Loucy (cell line): Measurements from ENCODE around the gene PPP1R37.

ENCODE experiments used
- CTCF ChIP-seq: fragments of 200-600 bp; sonication (generic); conservative IDR thresholded peaks from 2 replicates; pipeline ENCODE4 v1.5.1; 2014; ENCODE audit warnings: mild to moderate bottlenecking, antibody characterized with exemption, low read length
- EZH2phosphoT487 ChIP-seq: fragments of 200-600 bp; IDR thresholded peaks from 2 replicates; pipeline ENCODE4 v1.6.1; 2018; ENCODE audit warnings: antibody characterized with exemption, mild to moderate bottlenecking, moderate library complexity, borderline replicate concordance

DNA sequence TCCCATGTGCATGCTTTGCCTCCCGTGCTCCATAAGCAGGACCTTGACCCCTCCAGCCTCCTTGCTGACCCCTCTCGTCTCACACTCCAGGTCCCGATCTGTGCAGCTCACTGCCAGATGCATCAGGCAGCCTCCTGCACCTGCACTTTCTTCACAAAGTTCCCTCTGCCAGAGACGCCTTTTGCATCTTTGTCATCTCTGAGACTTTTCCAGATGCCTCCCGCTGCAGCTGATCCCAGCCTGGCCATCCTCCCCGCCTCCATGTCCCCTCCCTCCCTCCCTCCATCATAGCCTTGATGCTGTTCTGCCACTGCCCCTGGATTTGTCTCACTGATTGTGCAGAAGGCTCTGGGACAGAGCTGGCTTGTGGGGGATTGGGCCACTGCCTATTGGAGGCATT lies 29.9 kb downstream of the PPP1R37 start:
- TF ChIP-seq CTCF: no peak
- TF ChIP-seq EZH2phosphoT487: no peak
